Activated CD4-positive, alpha-beta T cell treated with anti-CD3 and anti-CD28 coated beads for 48 hours (primary cell): ENCODE results near the gene CMTR1.

Source experiments
- DNase-seq: peaks from one replicate; pipeline ENCODE4 v3.0.0-alpha.2; 2020

CMTR1 gene

GRCh38 chr6:37514837-37515236 lies 81.8 kb downstream of the CMTR1 start:
- DNase-seq = no peak

GRCh38 chr6:37515712-37516075 lies 82.7 kb downstream of the CMTR1 start:
- DNase-seq = no peak

GRCh38 chr6:37516076-37516919 lies 83.3 kb downstream of the CMTR1 start:
- peak; percentile 91 for DNase-seq

GRCh38 chr6:37516920-37517405 lies 83.9 kb downstream of the CMTR1 start:
- DNase-seq = no peak

GRCh38 chr6:37517411-37517812 lies 84.4 kb downstream of the CMTR1 start:
- peak; percentile 80 for DNase-seq

GRCh38 chr6:37518116-37518515 lies 85.1 kb downstream of the CMTR1 start:
- no peak for DNase-seq

- no peak for DNase-seq
Observed at GRCh38 chr6:37519461-37519860, 86.4 kb downstream of the CMTR1 start.

- no peak for DNase-seq
Observed at GRCh38 chr6:37520926-37521325, 87.9 kb downstream of the CMTR1 start.

GRCh38 chr6:37521674-37522073 lies 88.7 kb downstream of the CMTR1 start:
- no peak for DNase-seq

- no peak for DNase-seq
Observed at GRCh38 chr6:37522836-37523235, 89.8 kb downstream of the CMTR1 start.

GRCh38 chr6:37523412-37523811 lies 90.4 kb downstream of the CMTR1 start:
- no peak for DNase-seq

GRCh38 chr6:37524025-37524969 lies 91.3 kb downstream of the CMTR1 start:
- DNase-seq = no peak

- no peak for DNase-seq
Observed at GRCh38 chr6:37524970-37525318, 91.9 kb downstream of the CMTR1 start.

GRCh38 chr6:37525460-37526357 lies 92.7 kb downstream of the CMTR1 start:
- no peak for DNase-seq

GRCh38 chr6:37528541-37528940 lies 95.5 kb downstream of the CMTR1 start:
- no peak for DNase-seq

- DNase-seq = no peak
Observed at GRCh38 chr6:37530297-37530696, 97.3 kb downstream of the CMTR1 start.

GRCh38 chr6:37531026-37531425 lies 98.0 kb downstream of the CMTR1 start:
- DNase-seq = no peak
